ENCODE results near the gene C11orf68. TPM values are rescaled to one million over a fixed set of nuclear protein-coding genes. Genes with fewer than 3 reads are reported as not detected.

The C11orf68 gene
- total and polyA plus RNA-seq, 9 of the 15 experiments (the other 6 are each of a cell fraction or from before 2014, with no cell fraction given): 3.6 to 35.9 (median 12.8) TPM

DNA sequence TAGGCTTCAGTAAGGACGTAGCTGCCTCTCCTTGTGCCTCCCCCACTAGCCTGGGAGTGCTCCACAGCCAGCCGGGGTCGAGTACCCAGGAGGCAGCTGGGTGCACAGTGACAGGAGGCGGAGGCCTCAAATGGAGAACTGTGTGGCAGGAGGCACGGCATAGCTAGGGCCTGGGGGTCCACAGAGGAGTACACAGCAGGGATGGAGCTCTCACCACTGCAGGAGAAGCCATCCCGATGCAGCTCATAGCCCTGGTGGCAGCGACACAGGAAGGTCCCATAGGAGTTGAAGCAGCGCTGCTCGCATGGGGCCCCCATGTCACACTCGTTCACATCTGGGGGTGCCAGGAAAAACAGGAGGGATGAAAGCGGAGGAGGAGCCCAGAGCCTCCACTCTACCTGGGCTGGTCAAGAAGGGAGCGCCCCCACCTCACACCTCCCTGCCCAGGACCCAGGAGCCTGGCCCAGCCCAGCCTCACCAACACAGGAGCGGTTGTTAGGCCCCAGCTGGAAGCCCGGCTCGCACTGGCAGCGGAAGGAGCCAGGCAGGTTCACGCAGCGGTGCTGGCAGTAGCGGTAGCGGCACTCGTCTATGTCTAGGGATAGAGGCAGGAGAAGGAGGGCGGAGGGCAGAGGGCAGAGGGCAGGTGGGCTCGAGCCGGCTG, 49.1 kb downstream of the C11orf68 start:
- FAIRE-seq (no peak), ATAC-seq (peak; percentile 2), DNase-seq (ENCODE audit: extremely low read depth in 1 of 4, low spot score in 3 of 4) (no peak)
- in situ Hi-C loops (cut with MboI): no loop called here
- Histone ChIP-seq H3K27me3 (ENCODE audit: control insufficient read depth in 2 of 2, insufficient read depth in 2 of 2, low read length in 2 of 2) (no peaks in the 10 kb centered on the region), H3K9ac (ENCODE audit: insufficient read depth in 1 of 2, low read depth in 2 of 2, low read length in 2 of 2) (peak overlapping the region in 1 of 2 experiments; percentile 81; a peak in 2 of 4 replicates), H3K4me3 (no peak overlapping the region), H3K36me3 (ENCODE audit: control insufficient read depth, insufficient read depth, low read length) (peaks cover 34% of the 10 kb centered on the region; the same call in 2 of the 3 replicates), H4K20me1 (replicated peaks; ENCODE audit: control insufficient read depth, insufficient read depth, low read length) (no peaks in the 10 kb centered on the region), H2AFZ (ENCODE audit: low read depth, low read length) (no peak overlapping the region), H3K9me1 (ENCODE audit: control insufficient read depth, insufficient read depth, low read length) (no peaks in the 10 kb centered on the region), H3K9me3 (replicated peaks; ENCODE audit: control insufficient read depth, insufficient read depth, low read depth, low read length) (no peaks in the 10 kb centered on the region), H3K4me2 (ENCODE audit: insufficient read depth, low read length) (no peak overlapping the region), H3K27ac (ENCODE audit: extremely low read depth, low read depth, low read length) (no peak overlapping the region), H3K79me2 (ENCODE audit: control insufficient read depth, insufficient read depth, low read length) (no peaks in the 10 kb centered on the region), H3K4me1 (replicated peaks in 1 of 2; ENCODE audit: control insufficient read depth in 2 of 2, insufficient read depth in 2 of 2, low read length in 2 of 2) (peaks cover 23 to 71% of the 10 kb centered on the region in 2 experiments)
- intact Hi-C loops (cut with micrococcal nuclease): no loop called here
- BruUV-seq (replicated peaks): no TSS peak
- ChIA-PET CTCF (ENCODE audit: low intra/inter-chr PET ratio) (no interaction called here), POLR2A (interaction anchor here (0.6 to 8.2 kb wide), 12 partner anchors 10 to 317 kb away, joined by 3 to 151 read pairs (median 4); partner anchors contain the start of genes CCDC85B, CFL1, CTSW and FIBP)
- WGBS (ENCODE audit: insufficient coverage, low coverage, missing lambda C conversion rate): 70% methylated on average over 19 of the region's 24 CpGs
- no peak for TF ChIP-seq WHSC1 (IDR thresholded peaks at IDR 0.05; ENCODE audit: low read length)
- peak; percentile 8 for TF ChIP-seq KDM5B (IDR thresholded peaks at IDR 0.05; ENCODE audit: insufficient replicate concordance, low read depth, low read length)
- TF ChIP-seq DNMT1 (IDR thresholded peaks at IDR 0.05): no peak
- peak; percentile 89 for TF ChIP-seq POLR2G (IDR thresholded peaks at IDR 0.05; ENCODE audit: low read depth, low read length)
- TF ChIP-seq PHB (CRISPR knock-in tag; IDR thresholded peaks at IDR 0.05): no peak
- no peak for TF ChIP-seq ZFP1 (CRISPR knock-in tag; IDR thresholded peaks at IDR 0.05)
- no peak for TF ChIP-seq XRCC5 (IDR thresholded peaks at IDR 0.05; ENCODE audit: low read depth, low read length)
- no peak for TF ChIP-seq MEF2D (tag; conservative IDR thresholded peaks at IDR 0.05; ENCODE audit: low read depth)
- TF ChIP-seq TAF7 (tag; IDR thresholded peaks at IDR 0.05): no peak
- TF ChIP-seq, protein P1, sequence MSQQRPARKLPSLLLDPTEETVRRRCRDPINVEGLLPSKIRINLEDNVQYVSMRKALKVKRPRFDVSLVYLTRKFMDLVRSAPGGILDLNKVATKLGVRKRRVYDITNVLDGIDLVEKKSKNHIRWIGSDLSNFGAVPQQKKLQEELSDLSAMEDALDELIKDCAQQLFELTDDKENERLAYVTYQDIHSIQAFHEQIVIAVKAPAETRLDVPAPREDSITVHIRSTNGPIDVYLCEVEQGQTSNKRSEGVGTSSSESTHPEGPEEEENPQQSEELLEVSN (IDR thresholded peaks at IDR 0.05; ENCODE audit: borderline replicate concordance in 1 of 2, extremely low read depth in 1 of 2, insufficient read depth in 1 of 2, insufficient read length in 1 of 2, low read depth in 1 of 2, low read length in 1 of 2, poor library complexity in 1 of 2, severe bottlenecking in 1 of 2): no peak
- no peak for TF ChIP-seq NFATC3 (IDR thresholded peaks at IDR 0.05)
- TF ChIP-seq, protein P2, sequence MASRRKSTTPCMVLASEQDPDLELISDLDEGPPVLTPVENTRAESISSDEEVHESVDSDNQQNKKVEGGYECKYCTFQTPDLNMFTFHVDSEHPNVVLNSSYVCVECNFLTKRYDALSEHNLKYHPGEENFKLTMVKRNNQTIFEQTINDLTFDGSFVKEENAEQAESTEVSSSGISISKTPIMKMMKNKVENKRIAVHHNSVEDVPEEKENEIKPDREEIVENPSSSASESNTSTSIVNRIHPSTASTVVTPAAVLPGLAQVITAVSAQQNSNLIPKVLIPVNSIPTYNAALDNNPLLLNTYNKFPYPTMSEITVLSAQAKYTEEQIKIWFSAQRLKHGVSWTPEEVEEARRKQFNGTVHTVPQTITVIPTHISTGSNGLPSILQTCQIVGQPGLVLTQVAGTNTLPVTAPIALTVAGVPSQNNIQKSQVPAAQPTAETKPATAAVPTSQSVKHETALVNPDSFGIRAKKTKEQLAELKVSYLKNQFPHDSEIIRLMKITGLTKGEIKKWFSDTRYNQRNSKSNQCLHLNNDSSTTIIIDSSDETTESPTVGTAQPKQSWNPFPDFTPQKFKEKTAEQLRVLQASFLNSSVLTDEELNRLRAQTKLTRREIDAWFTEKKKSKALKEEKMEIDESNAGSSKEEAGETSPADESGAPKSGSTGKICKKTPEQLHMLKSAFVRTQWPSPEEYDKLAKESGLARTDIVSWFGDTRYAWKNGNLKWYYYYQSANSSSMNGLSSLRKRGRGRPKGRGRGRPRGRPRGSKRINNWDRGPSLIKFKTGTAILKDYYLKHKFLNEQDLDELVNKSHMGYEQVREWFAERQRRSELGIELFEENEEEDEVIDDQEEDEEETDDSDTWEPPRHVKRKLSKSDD (conservative IDR thresholded peaks at IDR 0.05; ENCODE audit: low read length): no peak
- TF ChIP-seq, protein P3, sequence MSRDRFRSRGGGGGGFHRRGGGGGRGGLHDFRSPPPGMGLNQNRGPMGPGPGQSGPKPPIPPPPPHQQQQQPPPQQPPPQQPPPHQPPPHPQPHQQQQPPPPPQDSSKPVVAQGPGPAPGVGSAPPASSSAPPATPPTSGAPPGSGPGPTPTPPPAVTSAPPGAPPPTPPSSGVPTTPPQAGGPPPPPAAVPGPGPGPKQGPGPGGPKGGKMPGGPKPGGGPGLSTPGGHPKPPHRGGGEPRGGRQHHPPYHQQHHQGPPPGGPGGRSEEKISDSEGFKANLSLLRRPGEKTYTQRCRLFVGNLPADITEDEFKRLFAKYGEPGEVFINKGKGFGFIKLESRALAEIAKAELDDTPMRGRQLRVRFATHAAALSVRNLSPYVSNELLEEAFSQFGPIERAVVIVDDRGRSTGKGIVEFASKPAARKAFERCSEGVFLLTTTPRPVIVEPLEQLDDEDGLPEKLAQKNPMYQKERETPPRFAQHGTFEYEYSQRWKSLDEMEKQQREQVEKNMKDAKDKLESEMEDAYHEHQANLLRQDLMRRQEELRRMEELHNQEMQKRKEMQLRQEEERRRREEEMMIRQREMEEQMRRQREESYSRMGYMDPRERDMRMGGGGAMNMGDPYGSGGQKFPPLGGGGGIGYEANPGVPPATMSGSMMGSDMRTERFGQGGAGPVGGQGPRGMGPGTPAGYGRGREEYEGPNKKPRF (IDR thresholded peaks at IDR 0.05; ENCODE audit: low read depth, low read length): no peak
- TF ChIP-seq CBX1 (IDR thresholded peaks at IDR 0.05; ENCODE audit: low read depth): no peak
- TF ChIP-seq, protein P4, sequence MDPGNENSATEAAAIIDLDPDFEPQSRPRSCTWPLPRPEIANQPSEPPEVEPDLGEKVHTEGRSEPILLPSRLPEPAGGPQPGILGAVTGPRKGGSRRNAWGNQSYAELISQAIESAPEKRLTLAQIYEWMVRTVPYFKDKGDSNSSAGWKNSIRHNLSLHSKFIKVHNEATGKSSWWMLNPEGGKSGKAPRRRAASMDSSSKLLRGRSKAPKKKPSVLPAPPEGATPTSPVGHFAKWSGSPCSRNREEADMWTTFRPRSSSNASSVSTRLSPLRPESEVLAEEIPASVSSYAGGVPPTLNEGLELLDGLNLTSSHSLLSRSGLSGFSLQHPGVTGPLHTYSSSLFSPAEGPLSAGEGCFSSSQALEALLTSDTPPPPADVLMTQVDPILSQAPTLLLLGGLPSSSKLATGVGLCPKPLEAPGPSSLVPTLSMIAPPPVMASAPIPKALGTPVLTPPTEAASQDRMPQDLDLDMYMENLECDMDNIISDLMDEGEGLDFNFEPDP (CRISPR knock-in tag; IDR thresholded peaks at IDR 0.05): no peak
